IMR-90 (cell line): ENCODE measurements around the gene PNRC2. TPM values are rescaled to one million over a fixed set of nuclear protein-coding genes. Genes with fewer than 3 reads are reported as not detected.

Experiments used
- ATAC-seq: fragments of 200-7000 bp; cut with Tn5 transposase; 2 replicates; pipeline ENCODE4 v1.9.1; 2020; ENCODE audit warnings: low read depth, mild to moderate bottlenecking, moderate library complexity
- BruUV-seq: library from RNA; stranded (reverse); fragments of 400-500 nt; replicated peaks from 2 replicates; lab custom pipeline; 2021; lab: Mats Ljungman, UMichigan
- CTCF ChIA-PET: fragments of 300-600 bp; formaldehyde crosslinking; extraction: SDS; loops from one replicate; lab custom pipeline; 2021; ENCODE audit warnings: antibody characterized with exemption; lab: Yijun Ruan, JAX
- POLR2A ChIA-PET: fragments of 300-600 bp; sonication (Branson Sonifier 250); formaldehyde crosslinking; loops from one replicate; lab custom pipeline; 2022; ENCODE audit warnings: antibody characterized with exemption; ENCODE audit not compliant: unreplicated experiment; lab: Charles Lee
- DNase-seq: peaks from one replicate; pipeline ENCODE4 v3.0.0; 2013
- H2AFZ ChIP-seq: replicated peaks from 2 replicates; pipeline ENCODE3; 2013; ENCODE audit warnings: low read length, mild to moderate bottlenecking; ENCODE audit not compliant: poor library complexity
- H2AK5ac ChIP-seq: 2 replicates; pipeline ENCODE4 v1.6.1; 2013; ENCODE audit warnings: low read depth, low read length, inconsistent platforms
- H2AK9ac ChIP-seq: replicated peaks from 2 replicates; pipeline ENCODE3; 2013; ENCODE audit warnings: mild to moderate bottlenecking, low read depth, low read length, moderate library complexity; ENCODE audit not compliant: poor library complexity
- H2BK120ac ChIP-seq: 2 replicates; pipeline ENCODE4 v1.6.1; 2013; ENCODE audit warnings: low read depth, low read length, inconsistent platforms
- H2BK15ac ChIP-seq: 3 replicates; pipeline ENCODE4 v1.6.1; 2013; ENCODE audit warnings: low read depth, low read length, inconsistent platforms
- H2BK20ac ChIP-seq: 2 replicates; pipeline ENCODE4 v1.6.1; 2013; ENCODE audit warnings: low read depth, mild to moderate bottlenecking, inconsistent platforms, low read length, moderate library complexity
- H2BK5ac ChIP-seq: 2 replicates; pipeline ENCODE4 v1.6.1; 2013; ENCODE audit warnings: mild to moderate bottlenecking, low read depth, low read length, inconsistent platforms; ENCODE audit not compliant: poor library complexity, severe bottlenecking
- H3K14ac ChIP-seq: replicated peaks from 2 replicates; pipeline ENCODE4 v1.6.1; 2013; ENCODE audit warnings: low read depth, low read length, inconsistent platforms
- H3K18ac ChIP-seq: 2 replicates; pipeline ENCODE4 v1.6.1; 2013; ENCODE audit warnings: low read depth, low read length, control low read depth
- H3K23ac ChIP-seq: 2 replicates; pipeline ENCODE4 v1.6.1; 2013; ENCODE audit warnings: low read depth, low read length, inconsistent platforms
- H3K27ac ChIP-seq: 2 replicates; pipeline ENCODE4 v1.5.1; 2013; ENCODE audit warnings: mild to moderate bottlenecking, control low read depth, low read length; ENCODE audit not compliant: insufficient read depth
- H3K27me3 ChIP-seq: 2 replicates; pipeline ENCODE4 v1.6.1; 2013; ENCODE audit warnings: low read length; ENCODE audit not compliant: control insufficient read depth, insufficient read depth
- H3K36me3 ChIP-seq: 2 replicates; pipeline ENCODE4 v1.6.1; 2013; ENCODE audit warnings: low read length, mixed read lengths; ENCODE audit not compliant: control insufficient read depth, insufficient read depth
- H3K4ac ChIP-seq: 2 replicates; pipeline ENCODE4 v1.6.1; 2013; ENCODE audit warnings: low read depth, low read length, inconsistent platforms
- H3K4me1 ChIP-seq: 2 replicates; pipeline ENCODE4 v1.6.1; 2013; ENCODE audit warnings: low read length, mixed read lengths; ENCODE audit not compliant: control insufficient read depth, insufficient read depth
- H3K4me2 ChIP-seq: 2 replicates; pipeline ENCODE4 v1.6.1; 2013; ENCODE audit warnings: low read depth, mild to moderate bottlenecking, control low read depth, low read length, moderate library complexity
- H3K4me3 ChIP-seq: 2 replicates; pipeline ENCODE4 v1.5.1; 2013; ENCODE audit warnings: low read depth, mild to moderate bottlenecking, control low read depth, low read length, moderate library complexity; ENCODE audit not compliant: insufficient read depth
- H3K56ac ChIP-seq: 2 replicates; pipeline ENCODE4 v1.6.1; 2013; ENCODE audit warnings: low read length, inconsistent platforms; ENCODE audit not compliant: insufficient read depth; ENCODE audit errors: extremely low read depth
- H3K79me1 ChIP-seq, 2 experiments: 2 replicates each; pipeline ENCODE4 v1.6.1; 2013; ENCODE audit warnings: low read length in 2 of 2, inconsistent platforms in 1 of 2, low read depth in 1 of 2
- H3K9ac ChIP-seq: 2 replicates; pipeline ENCODE4 v1.6.1; 2013; ENCODE audit warnings: low read depth, low read length, control low read depth
- H3K9me1 ChIP-seq: 2 replicates; pipeline ENCODE4 v1.6.1; 2013; ENCODE audit warnings: low read length, inconsistent platforms; ENCODE audit not compliant: insufficient read depth
- H3K9me3 ChIP-seq: 2 replicates; pipeline ENCODE4 v1.6.1; 2013; ENCODE audit warnings: low read length; ENCODE audit not compliant: control insufficient read depth, insufficient read depth
- H4K20me1 ChIP-seq: 2 replicates; pipeline ENCODE4 v1.6.1; 2013; ENCODE audit warnings: low read length, inconsistent platforms; ENCODE audit not compliant: insufficient read depth
- H4K5ac ChIP-seq: 2 replicates; pipeline ENCODE4 v1.6.1; 2013; ENCODE audit warnings: mild to moderate bottlenecking, low read depth, low read length, control low read depth
- H4K8ac ChIP-seq, 2 experiments: 2 replicates each; pipeline ENCODE4 v1.6.1; 2013; ENCODE audit warnings: low read depth in 2 of 2, low read length in 2 of 2, control low read depth in 1 of 2, inconsistent platforms in 1 of 2
- H4K91ac ChIP-seq: 2 replicates; pipeline ENCODE4 v1.6.1; 2013; ENCODE audit warnings: low read depth, low read length, inconsistent platforms; ENCODE audit not compliant: insufficient read depth
- MAZ ChIP-seq: IDR thresholded peaks from 2 replicates; pipeline ENCODE4 v1.6.1; 2012; ENCODE audit warnings: low read depth, mild to moderate bottlenecking, low read length, improper control_type of control experiment, moderate library complexity, borderline replicate concordance
- NFE2L2 ChIP-seq: fragments of 150-350 bp; IDR thresholded peaks from 2 replicates; pipeline ENCODE4 v1.6.1; 2016; ENCODE audit warnings: low read depth, mild to moderate bottlenecking, low read length
- RFX5 ChIP-seq: IDR thresholded peaks from 2 replicates; pipeline ENCODE4 v1.8.0; 2012; ENCODE audit warnings: low read depth, mild to moderate bottlenecking, low read length, moderate library complexity
- WGBS, 2 experiments: methylation state at CpG; one replicate each; pipeline versions ENCODE4 v1.1.5 to v1.1.7; 2013; ENCODE audit warnings: missing lambda C conversion rate in 2 of 2; ENCODE audit not compliant: insufficient read length in 1 of 2; ENCODE audit errors: extremely low coverage in 2 of 2; 5-methylcytosine and 5-hydroxymethylcytosine counted together
- dilution Hi-C: fragments of 300-500 bp; cut with HindIII; formaldehyde crosslinking; loops from one replicate; pipeline ENCODE4 v1.14.3; 2018; ENCODE audit warnings: low sequenced_read_pairs; ENCODE audit not compliant: unreplicated experiment
- in situ Hi-C: fragments of 300-500 bp; cut with MboI; formaldehyde crosslinking; loops from 3 replicates; pipeline ENCODE4 v1.14.3; 2019; ENCODE audit warnings: low sequenced_read_pairs, inconsistent platforms, mixed read lengths
- intact Hi-C: fragments of 100-400 bp; cut with micrococcal nuclease; formaldehyde crosslinking; loops from 2 replicates; pipeline ENCODE4 v1.10.0; 2022
- polyA plus RNA-seq, 3 experiments: library from polyadenylated mRNA; depleted of rRNA; stranded (reverse); fragments of >200 nt; gene quantifications; 2 replicates each; pipeline ENCODE4 v1.2.3, GENCODE V29; 2012; ENCODE audit warnings: low replicate concordance in 1 of 3
- total RNA-seq: library from RNA; depleted of rRNA; stranded (reverse); fragments of >200 nt; gene quantifications from 2 replicates; pipeline ENCODE4 v1.2.3, GENCODE V29; 2012

PNRC2 gene
- total and polyA plus RNA-seq, 2 of the 4 experiments (the other 2 are of a cell fraction): 50.6 to 76.0 TPM

GRCh38 chr1:23967871-23968270, 8.2 kb downstream of the PNRC2 start:
- POLR2A ChIA-PET: no interaction called here

More at GRCh38 chr1:23967871-23968270, 8.2 kb downstream of the PNRC2 start:
- Histone ChIP-seq H2AFZ (no peak overlapping the region), H3K14ac (no peak overlapping the region), H3K79me1 (peaks cover 13 to 23% of the 10 kb centered on the region in 2 experiments; a peak in 3 of 4 replicates), H3K18ac (no peak overlapping the region), H2AK9ac (no peak overlapping the region), H3K27me3 (no peaks in the 10 kb centered on the region), H4K20me1 (peaks cover 30% of the 10 kb centered on the region), H3K36me3 (peaks cover 18% of the 10 kb centered on the region), H3K23ac (no peak overlapping the region), H3K56ac (no peak overlapping the region), H3K4me2 (no peak overlapping the region), H2AK5ac (no peak overlapping the region), H4K91ac (no peak overlapping the region), H3K4me3 (no peak overlapping the region), H2BK15ac (no peak overlapping the region), H3K4ac (no peak overlapping the region), H3K9me3 (no peaks in the 10 kb centered on the region), H3K27ac (no peak overlapping the region), H4K5ac (no peak overlapping the region), H2BK20ac (no peak overlapping the region), H2BK5ac (no peak overlapping the region), H3K9me1 (no peaks in the 10 kb centered on the region), H2BK120ac (no peak overlapping the region), H3K9ac (no peak overlapping the region), H4K8ac (no peak overlapping the region), H3K4me1 (peaks cover 2% of the 10 kb centered on the region)
- BruUV-seq: no TSS peak
- dilution Hi-C loops (no loop called here), in situ Hi-C loops (no loop called here), intact Hi-C loops (no loop called here)
- TF ChIP-seq RFX5 (no peak), MAZ (no peak), NFE2L2 (no peak)
- WGBS, 2 experiments: no CpG with 5 or more reads among the region's 2 CpGs
- ATAC-seq (no peak), DNase-seq (no peak)
- CTCF ChIA-PET: interaction anchor here (1.1 kb wide), 1 partner anchor 60 kb away, joined by 5 read pairs; no protein-coding TSS in a partner anchor
